OCI-LY3 (cell line): ENCODE data around the gene HRAS.

Experiments used
- EZH2phosphoT487 ChIP-seq: fragments of 200-600 bp; shearing (Covaris generic); IDR thresholded peaks from 2 replicates; pipeline ENCODE4 v1.6.1; 2018; ENCODE audit warnings: antibody characterized with exemption, mixed run types, low read depth
- TF ChIP-seq, protein P1 (sequence below): fragments of 200-600, 300-600 bp; sonication (generic); IDR thresholded peaks from 2 replicates; pipeline ENCODE4 v1.5.1; 2014; ENCODE audit warnings: antibody characterized with exemption, low read length, low read depth

- no peak for TF ChIP-seq EZH2phosphoT487
- TF ChIP-seq, protein P1, sequence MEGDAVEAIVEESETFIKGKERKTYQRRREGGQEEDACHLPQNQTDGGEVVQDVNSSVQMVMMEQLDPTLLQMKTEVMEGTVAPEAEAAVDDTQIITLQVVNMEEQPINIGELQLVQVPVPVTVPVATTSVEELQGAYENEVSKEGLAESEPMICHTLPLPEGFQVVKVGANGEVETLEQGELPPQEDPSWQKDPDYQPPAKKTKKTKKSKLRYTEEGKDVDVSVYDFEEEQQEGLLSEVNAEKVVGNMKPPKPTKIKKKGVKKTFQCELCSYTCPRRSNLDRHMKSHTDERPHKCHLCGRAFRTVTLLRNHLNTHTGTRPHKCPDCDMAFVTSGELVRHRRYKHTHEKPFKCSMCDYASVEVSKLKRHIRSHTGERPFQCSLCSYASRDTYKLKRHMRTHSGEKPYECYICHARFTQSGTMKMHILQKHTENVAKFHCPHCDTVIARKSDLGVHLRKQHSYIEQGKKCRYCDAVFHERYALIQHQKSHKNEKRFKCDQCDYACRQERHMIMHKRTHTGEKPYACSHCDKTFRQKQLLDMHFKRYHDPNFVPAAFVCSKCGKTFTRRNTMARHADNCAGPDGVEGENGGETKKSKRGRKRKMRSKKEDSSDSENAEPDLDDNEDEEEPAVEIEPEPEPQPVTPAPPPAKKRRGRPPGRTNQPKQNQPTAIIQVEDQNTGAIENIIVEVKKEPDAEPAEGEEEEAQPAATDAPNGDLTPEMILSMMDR: no peak
These were observed 26.0 kb upstream of the HRAS start for GRCh38 chr11:561148-562003.
